ENCODE measurements around the gene LAMA1.
"Not testable (repeated sequence)": the region's sequence is repeated elsewhere in the genome, so short reads cannot be mapped to it uniquely, and the experiment has no call there.

Gene LAMA1

GRCh38 chr18:6940451-6940850, 177.1 kb downstream of the LAMA1 start:
- DNase-seq = no peak

GRCh38 chr18:6939972-6940371, 177.6 kb downstream of the LAMA1 start:
- no peak for DNase-seq

- not testable (repeated sequence) for DNase-seq
Observed at GRCh38 chr18:6938403-6938802, 179.2 kb downstream of the LAMA1 start.

- no peak for DNase-seq
Observed at GRCh38 chr18:6938003-6938402, 179.6 kb downstream of the LAMA1 start.

- DNase-seq = no peak
Observed at GRCh38 chr18:6934859-6935258, 182.7 kb downstream of the LAMA1 start.

GRCh38 chr18:6929370-6930102, 188.1 kb downstream of the LAMA1 start:
- no peak for DNase-seq

GRCh38 chr18:6928359-6928758, 189.2 kb downstream of the LAMA1 start:
- no peak for DNase-seq

- DNase-seq = no peak
Observed at GRCh38 chr18:6927153-6927552, 190.4 kb downstream of the LAMA1 start.

- DNase-seq = no peak
Observed at GRCh38 chr18:6923220-6923619, 194.4 kb downstream of the LAMA1 start.

- no peak for DNase-seq
Observed at GRCh38 chr18:6921571-6921970, 196.0 kb downstream of the LAMA1 start.

- no peak for DNase-seq
Observed at GRCh38 chr18:6920099-6920955, 197.3 kb downstream of the LAMA1 start.

GRCh38 chr18:6917072-6917471, 200.5 kb downstream of the LAMA1 start:
- DNase-seq = no peak

GRCh38 chr18:6901286-6901926, 216.2 kb downstream of the LAMA1 start:
- DNase-seq = no peak

GRCh38 chr18:6891788-6892187, 225.8 kb downstream of the LAMA1 start:
- DNase-seq = no peak
